GM21423 (cell line): Measurements from ENCODE around the gene CYP39A1.
"Not testable (repeated sequence)": the region's sequence is repeated elsewhere in the genome, so short reads cannot be mapped to it uniquely, and the experiment has no call there.

ENCODE experiments used
- ATAC-seq: cut with Tn5 transposase; IDR thresholded peaks from one replicate; pipeline ENCODE4 v1.9.1; 2021; ENCODE audit warnings: mild to moderate bottlenecking, moderate library complexity; ENCODE audit not compliant: unreplicated experiment

CYP39A1 gene

DNA sequence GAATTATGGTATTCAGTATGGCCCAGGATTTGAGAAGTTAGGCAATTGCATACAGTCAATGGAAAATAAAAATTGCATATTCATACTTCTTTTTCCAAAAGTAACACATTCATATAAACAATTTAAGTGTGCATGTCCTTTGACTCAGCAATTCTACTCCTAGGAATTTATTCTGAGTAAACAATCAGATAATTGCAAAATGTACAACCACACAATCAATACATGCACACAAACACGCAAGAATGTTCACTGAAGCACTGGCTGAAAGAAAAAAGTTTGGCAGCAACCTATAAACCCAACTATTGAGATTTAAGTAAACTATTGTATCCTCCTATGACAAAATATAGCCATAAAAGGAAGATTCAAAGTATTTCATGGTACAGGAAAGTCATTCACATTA is 1.6 kb downstream of the CYP39A1 start:
- no peak for ATAC-seq

DNA sequence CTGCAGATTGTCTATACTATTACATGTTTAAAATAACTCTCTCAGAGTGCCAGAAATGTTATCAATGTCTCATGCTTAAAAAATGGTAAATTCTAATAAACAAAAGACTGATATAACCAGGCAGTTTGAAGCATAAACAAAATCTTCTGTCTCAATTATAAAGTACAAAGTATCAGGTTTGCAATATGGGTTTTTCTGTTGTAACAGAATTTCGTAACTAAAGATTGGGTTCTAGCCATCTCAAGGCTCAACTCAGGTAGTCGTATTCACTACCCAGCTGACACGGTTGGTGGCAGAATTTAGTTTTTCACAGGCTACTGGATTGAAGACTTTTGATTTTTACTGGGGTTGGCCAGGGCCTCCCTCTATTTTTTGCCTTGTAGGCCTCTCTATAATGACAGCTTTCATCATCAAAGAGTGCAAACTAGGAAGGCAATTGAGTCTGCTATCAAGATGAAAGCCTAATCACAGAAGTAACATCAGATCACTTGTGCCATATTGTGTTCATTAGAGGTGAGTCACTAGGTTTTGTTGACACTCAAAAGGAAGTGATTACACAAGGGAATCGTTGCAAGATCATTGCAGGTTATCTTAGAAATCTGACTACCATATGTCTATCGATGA is 3.6 kb downstream of the CYP39A1 start:
- ATAC-seq = no peak

DNA sequence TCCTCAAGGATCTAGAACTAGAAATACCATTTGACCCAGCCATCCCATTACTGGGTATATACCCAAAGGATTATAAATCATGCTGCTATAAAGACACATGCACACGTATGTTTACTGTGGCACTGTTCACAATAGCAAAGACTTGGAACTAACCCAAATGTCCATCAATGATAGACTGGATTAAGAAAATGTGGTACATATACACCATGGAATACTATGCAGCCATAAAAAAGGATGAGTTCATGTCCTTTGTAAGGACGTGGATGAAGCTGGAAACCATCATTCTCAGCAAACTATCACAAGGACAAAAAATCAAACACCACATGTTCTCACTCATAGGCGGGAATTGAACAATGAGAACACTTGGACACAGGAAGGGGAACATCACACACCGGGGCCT is 4.5 kb downstream of the CYP39A1 start:
- ATAC-seq = not testable (repeated sequence)

DNA sequence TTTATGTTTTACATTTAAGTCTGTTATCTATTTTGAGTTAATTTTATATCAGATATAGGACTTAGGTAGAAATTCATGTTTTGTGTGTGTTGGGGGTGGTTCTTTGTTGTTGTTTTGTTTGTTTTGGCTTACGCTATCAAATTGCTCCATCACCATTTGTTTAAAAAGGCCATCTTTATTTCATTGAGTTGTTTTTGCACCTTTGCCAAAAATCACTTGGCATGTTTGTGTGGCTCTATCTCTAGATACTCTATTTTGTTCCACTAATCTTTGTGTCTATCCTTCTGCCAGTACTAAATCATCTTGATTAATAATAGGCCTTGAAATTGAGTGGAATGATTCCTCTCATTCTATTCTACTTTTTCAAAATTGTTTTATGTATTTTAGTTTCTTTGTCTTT is 7.4 kb downstream of the CYP39A1 start:
- ATAC-seq = no peak

DNA sequence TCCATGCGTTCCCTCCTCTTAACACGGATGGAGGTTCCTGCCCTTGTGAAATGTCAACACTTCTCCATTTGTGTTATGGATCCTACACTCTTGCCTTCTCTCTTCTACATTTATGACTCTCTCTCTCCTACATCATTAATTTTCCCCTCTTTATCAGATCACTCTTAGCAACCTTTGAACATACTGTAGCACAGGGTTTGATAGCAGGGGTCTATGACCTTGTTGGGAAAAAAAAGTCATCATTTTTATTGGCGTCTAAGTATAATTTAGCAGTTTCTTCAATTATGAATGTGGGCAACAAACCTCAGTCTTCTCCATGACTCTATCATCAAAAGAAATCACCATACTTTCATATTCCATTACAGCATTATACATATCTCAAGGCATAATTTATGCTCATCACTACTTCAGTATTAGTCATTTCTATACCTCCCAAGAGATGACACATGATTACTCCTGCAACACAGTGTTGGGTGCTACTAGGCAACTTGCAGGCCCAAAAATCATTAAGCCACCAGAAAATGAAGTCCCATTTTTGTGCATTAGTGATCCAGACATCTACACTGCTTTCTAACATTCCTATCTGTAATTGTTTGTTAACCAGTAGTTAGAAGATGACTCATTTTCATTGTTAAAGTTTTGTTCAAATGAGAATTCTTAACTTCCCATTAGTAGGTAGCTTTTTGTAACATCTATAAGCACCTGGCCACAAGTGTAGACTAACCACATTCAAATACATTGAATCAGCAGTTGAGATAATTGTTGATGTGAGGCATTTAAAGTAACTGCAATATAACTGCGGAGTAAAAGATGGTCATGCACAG is 9.5 kb downstream of the CYP39A1 start:
- ATAC-seq = no peak

DNA sequence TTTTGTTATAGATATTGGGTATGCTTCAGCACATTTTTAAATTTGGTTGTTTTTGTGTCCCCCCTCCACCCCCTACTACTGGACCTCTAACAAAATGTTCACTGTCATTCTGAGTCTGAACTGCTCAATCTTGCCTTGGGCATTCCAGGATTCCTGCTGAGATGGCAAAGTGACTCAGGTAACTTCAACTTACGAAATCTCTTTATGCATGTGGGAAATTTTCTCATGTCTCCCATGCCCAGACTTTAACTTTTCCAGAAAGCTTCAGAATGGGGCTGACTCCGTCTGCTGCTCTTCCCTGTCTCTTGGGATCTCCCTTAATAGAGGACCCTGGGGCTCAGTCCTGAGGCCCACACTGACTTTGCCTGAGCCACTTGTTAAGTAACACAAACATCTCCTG is 14.0 kb downstream of the CYP39A1 start:
- no peak for ATAC-seq

DNA sequence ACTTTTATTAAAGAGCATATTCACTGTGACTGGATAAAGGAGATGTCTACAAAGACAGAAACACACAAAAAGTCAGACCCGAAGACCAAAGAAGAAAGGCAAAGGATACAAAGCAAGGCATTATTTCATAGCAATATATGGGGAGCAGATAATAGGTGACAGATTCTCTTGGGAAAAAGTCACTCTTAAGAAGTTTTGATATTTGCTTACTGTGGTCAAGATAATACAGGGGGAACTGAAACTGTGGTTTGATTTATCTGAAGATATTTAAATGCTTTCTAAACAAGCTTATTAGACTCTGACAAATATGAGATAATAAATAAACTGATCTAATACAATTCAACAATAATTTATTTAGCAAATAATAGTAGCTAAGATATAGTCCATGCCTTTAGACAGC is 14.7 kb downstream of the CYP39A1 start:
- no peak for ATAC-seq

DNA sequence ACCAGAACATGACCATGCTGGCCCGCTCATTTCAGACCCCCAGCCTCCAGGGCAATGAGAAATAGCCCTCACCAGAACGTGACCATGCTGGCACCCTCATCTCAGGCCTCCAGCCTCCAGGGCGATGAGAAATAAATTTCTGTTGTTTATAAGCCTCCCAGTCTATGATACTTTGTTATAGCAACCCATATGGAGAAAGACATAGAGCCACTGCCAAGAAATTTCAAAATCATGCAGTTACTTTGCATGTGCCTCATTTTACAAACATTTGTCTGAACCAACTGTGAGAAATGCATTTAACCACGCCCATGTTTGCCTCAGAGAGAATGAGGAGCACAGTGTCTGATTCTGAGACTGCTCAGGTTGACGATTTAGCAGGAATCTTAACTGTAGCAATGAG is 15.5 kb downstream of the CYP39A1 start:
- ATAC-seq = no peak

DNA sequence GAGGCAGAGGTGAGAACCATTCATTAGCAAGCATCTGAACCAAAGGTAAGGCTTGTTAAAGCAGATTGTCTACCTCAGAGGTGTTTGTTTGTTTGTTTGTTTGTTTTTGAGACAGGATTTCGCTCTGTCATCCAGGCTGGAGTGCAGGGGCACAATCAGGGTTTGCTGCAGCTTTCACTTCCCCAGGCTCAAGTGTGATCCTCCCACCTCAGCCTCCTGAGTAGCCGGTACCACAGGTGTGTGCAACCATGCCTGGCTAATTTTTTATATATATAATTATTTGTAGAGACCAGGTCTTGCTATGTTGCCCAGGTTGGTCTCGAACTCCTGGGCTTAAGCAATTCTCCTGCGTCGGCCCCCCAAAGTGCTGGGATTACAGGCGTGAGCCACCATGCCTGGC is 17.2 kb downstream of the CYP39A1 start:
- no peak for ATAC-seq

DNA sequence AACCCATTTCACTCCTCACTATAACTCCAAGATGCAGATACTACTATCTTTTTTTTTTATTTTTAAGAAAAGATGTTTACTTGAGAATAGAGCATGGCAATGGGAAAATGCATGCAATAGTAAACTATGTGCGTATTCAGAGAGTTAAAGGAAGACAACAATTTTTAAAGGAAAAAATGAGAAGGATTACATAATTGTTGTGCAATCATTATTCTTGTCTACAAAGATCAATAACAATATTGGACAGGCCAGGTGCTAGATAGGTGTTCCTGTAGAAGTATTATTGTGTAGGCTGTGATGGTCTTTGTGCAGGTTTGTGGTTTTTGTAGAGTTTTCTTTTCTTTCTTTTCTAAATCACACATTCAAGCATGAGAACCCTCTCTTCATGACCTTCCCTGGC is 20.6 kb downstream of the CYP39A1 start:
- no peak for ATAC-seq

DNA sequence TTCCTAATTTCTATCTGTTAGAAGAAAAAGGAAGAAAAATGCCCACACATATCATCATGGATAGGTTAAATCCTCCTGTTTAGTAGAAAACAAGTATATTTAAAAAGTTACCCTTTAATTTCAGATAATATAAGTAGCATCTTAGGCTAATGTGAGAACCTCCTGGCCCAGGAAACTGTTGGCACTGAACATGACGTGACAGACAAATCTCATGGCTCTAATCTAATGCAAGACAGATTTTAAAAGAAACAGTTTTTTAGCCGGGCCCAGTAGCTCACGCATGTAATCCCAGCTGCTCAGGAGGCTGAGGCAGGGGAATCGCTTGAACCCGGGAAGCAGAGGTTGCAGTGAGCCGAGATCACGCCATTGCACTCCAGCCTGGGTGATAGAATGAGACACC is 22.9 kb downstream of the CYP39A1 start:
- ATAC-seq = no peak

DNA sequence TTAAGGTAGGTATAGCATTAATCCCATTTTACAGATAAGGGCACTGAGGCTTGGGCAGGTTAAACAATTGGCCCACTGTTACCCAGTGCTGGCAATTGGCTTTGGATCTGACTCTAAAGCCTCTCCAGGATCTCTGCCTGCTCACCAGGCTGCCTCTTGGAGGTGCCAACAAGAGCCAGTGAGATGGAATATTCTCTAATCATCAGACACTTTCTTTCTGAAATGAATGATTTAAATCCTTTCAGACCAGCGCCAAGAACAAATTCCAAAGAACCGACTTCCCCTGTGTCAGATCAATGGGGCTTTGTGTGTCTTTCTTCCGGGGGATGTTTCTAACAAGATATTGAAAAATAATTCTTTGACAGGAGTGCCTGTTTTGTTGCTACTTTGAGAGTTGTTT is 23.6 kb downstream of the CYP39A1 start:
- no peak for ATAC-seq

DNA sequence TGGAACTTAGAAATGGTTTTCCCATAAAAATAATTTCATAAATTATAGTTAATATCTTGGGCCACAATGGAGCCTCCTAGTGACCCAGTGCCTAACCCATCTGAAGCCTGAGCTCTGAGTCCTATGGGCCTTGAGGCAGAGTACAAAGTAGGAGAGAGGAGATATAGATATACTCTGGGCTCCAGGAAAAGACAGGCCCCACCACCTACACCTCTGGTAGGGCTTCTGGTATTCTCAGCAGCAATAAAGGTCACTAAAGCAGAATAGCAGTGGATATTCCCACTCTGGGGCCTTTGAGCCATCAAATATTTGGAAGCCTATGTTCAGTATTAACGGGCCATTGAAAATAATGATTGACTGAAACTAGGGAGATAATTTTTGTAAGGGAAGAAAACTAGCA is 24.1 kb downstream of the CYP39A1 start:
- ATAC-seq = no peak

DNA sequence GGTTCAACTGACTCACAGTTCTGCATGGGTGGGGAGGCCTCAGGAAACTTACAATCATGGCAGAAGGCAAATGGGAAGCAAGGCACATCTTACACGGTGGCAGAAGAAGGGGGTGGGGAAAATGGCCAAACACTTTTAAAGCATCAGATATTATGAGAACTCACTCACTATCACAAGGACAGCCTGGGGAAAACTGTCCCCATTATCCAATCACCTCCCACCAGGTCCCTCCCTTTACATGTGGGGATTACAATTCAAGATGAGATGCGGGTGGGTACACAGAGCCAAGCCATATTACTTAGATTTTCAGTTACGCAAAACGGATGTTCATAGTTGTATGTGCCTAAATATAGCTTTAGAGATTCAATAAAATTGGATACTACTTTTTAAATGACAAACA is 25.6 kb downstream of the CYP39A1 start:
- no peak for ATAC-seq

DNA sequence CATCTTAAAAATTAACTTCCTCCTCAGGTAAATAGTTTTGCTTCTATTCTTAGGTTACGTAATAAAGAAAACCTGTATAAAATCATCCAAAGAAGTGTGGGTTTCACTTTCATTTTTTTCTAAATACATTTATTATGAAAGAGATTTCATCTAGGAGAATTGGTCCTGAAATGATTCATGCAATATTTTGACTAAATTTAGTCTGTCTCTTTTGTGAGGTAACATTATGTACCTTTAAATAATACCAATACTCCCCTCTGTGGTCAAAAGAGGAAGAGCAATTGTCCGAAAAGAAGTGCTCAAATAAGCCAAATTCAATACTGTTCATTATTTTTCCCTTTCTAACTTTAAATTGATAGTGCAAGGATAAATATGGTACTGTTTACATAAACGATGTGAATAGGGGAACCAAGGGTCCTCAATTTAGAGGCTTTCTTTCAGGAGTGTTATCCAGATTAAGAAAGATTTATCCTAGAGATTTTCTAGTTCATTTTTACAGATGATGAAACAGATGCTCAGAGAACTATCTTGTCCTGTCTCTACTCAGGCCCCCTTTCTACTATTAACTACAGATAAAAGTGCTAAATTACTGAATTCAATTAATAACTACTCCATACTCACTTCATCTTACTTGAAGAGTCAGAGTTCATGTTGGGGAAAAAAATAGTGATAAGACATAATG is 26.2 kb downstream of the CYP39A1 start:
- ATAC-seq = no peak

DNA sequence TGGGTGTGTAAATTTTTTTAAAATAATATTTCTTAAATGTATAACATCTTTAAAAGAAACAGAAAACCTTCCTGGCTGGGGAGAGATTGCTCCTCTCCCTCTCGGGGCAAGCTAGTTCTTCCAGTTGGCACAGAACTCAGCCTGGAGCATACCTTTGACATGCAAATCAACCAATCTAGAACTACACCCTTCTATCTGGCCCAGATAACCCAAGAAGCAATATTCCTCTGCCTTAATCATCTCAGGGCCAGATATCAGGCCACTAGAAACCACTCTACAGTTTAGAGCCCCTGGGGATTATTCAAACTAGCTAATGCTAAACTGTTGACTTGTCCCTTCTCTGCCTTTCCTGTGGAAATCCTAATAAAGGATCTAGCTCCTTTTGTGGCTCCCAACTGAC is 33.9 kb downstream of the CYP39A1 start:
- no peak for ATAC-seq

DNA sequence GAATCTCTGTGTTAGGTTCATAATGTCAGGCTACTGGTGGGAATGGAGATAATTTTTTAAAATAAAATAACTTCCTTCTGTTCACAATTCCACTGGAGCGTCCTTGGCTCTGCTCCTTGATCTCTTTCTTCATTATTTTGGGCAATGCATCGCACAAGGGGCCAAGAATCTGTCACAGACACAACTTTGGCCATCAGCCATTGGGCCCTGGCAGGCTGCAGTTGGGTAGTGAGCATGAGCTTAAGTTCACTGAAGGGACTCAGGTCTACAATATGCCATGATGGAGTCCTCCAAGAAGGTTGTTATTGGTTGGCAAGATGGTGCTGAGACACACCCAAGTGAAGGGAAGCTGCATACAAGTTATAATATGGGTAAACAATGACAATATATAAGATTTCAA is 40.0 kb downstream of the CYP39A1 start:
- no peak for ATAC-seq

DNA sequence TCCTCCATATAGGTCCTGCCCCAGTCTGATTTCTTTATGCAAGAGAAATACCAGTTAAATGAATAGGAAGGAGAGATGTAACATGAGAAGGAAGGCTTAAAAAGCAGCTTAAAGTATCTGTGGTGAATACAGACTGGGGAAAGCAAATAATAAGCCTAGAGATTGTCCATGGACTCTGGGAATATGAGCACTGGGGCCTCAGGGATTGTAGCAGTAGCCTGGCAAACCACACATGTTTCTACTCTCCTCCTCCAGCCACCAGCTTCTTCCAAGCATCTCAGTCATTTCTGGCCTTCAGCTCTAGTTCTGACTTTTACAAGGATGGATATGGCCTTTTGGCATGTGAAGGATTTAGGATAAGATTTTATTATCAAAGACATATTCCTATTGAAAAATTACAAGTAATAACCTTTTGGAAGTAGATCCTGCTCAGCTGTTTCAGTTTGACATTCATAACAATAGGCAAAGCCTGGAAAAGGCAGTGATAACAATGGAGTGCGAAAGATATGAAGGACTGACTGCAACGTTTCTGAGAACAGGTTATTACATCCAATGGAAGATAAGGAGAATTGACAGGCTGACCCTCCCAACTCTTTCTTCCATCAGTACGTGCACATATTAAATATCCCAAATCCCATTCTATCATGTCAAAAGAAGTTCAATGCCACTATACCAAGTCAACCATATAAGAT is 41.6 kb downstream of the CYP39A1 start:
- no peak for ATAC-seq

DNA sequence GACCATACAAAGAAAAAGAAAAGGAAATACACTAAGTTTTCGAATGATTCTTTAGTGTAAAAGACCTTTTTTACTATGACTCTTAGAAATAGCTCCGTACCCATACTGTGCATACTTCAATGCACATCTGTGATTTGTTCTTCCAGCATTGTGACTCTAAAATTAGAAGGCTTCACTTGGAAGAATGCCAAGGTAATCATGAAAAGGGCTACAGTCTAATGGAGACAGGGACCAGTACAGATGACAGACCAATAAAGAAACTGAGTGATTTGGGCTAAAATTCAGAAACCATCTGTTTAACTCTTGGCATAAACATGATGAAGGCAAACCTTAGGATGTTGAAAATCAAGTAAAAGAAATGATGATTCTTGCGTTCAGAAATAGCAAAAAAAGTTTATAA is 46.3 kb downstream of the CYP39A1 start:
- no peak for ATAC-seq

DNA sequence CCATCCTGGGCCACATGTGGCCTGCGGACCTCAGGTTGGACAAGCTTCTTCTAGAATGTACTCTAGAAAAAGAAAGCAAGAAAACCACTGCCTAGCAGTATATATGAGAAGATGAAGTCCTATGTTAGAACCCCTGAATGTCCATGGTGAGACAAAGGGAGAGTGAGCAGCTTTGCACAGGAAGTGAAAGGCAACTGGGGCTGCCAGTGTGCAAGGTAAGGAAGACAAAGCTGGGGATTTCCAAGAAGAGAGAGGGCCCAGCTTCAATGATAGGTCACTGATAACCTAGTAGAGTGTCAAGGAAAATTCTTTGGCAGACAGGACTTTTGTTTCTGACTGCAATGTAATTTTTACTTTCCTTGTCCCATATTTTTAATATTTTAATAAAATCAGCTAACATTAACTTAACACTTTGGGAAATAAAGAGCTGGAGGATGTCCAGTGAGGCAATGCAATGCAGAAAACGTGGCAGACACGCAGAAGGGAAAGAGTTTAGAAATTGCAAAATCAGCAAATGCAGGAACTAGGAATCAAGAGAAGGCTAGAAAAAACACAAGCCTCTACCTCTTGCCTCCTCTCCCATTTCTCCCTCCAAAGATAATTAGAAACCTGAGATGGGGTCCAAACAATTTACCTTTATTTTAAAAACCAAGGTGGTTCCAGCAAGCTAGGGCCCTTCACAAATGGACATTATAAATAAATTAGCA is 47.4 kb downstream of the CYP39A1 start:
- ATAC-seq = no peak

DNA sequence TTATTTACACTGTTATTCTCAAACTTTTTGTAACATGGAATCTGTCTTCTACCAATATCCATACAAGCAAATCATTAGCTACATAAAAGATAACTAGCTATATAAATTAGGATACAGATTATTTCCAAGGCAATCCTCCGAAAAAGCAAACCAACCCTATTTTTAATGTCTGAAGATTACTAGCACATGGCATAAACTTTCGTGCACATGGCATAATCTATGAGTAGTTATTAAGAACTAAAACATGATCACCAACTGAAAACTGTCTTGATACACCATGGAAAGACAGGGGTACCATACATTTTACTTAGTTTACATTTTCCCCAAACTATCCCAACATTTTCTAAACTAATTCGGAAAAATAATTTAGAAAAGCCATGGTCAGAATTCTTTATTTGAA is 54.4 kb downstream of the CYP39A1 start:
- no peak for ATAC-seq
